Ovary (tissue), 3 donors: ENCODE measurements around the gene MBNL1.

Source experiments
- EP300 ChIP-seq: sonication (generic); formaldehyde crosslinking; IDR thresholded peaks from one replicate; pipeline ENCODE4 v1.6.1; 2017; ENCODE audit warnings: antibody characterized with exemption
- POLR2A ChIP-seq: fragments of 450-650 bp; IDR thresholded peaks from one replicate; pipeline ENCODE4 v1.6.1; 2017; ENCODE audit warnings: antibody characterized with exemption, mild to moderate bottlenecking, moderate library complexity
- TF ChIP-seq, protein P1 (sequence below), 3 donors: fragments of 450-650 bp in 2 of 3; fragments of 200-600 bp in 1 of 3; IDR thresholded peaks; one replicate each; pipeline versions ENCODE4 v1.5.1 to v1.8.0; 2016 to 2022; ENCODE audit warnings: antibody characterized with exemption in 3 of 3, mild to moderate bottlenecking in 1 of 3
- donor health status: DM: no; HTN: no; CAD: no.

DNA sequence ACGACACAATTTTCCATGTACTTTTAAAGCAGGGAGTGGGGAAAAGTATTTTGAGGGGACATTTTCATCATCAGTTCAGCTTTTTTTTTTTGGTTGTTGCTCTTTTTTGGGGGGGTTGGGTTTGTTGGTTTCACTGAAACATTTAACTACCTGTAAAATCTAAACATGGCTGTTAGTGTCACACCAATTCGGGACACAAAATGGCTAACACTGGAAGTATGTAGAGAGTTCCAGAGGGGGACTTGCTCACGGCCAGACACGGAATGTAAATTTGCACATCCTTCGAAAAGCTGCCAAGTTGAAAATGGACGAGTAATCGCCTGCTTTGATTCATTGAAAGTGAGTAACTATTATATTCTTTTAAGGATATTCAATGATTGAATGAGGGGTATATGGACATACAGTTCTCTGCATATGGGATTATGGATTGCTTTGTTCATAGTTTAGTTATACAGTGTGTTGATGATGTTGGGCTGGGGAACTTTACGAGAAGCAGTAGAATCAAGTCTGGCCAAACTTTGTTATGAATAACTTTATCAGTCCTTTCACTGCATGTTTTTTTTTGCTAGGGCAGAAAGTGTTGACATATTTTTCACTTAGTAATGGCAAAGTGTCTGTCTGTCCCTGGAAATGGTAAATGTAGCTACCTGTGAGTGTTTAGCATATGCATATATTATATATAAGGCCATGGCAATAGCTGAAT lies 31.5 kb downstream of the MBNL1 start:
- TF ChIP-seq, protein P1, sequence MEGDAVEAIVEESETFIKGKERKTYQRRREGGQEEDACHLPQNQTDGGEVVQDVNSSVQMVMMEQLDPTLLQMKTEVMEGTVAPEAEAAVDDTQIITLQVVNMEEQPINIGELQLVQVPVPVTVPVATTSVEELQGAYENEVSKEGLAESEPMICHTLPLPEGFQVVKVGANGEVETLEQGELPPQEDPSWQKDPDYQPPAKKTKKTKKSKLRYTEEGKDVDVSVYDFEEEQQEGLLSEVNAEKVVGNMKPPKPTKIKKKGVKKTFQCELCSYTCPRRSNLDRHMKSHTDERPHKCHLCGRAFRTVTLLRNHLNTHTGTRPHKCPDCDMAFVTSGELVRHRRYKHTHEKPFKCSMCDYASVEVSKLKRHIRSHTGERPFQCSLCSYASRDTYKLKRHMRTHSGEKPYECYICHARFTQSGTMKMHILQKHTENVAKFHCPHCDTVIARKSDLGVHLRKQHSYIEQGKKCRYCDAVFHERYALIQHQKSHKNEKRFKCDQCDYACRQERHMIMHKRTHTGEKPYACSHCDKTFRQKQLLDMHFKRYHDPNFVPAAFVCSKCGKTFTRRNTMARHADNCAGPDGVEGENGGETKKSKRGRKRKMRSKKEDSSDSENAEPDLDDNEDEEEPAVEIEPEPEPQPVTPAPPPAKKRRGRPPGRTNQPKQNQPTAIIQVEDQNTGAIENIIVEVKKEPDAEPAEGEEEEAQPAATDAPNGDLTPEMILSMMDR (IDR thresholded peaks at IDR 0.05), result no peak
- no peak for TF ChIP-seq POLR2A
- TF ChIP-seq EP300, result no peak
